Measurements from ENCODE around the gene IL15. TPM values are rescaled to one million over a fixed set of nuclear protein-coding genes. Genes with fewer than 3 reads are reported as not detected.

IL15 gene
- total and polyA plus RNA-seq, 2 of the 4 experiments (the other 2 are of a cell fraction), result 5.0 to 5.2 TPM

- no peak overlapping the region for H3K9ac ChIP-seq (ENCODE audit: low read depth, low read length)
- no peaks in the 10 kb centered on the region for H4K20me1 ChIP-seq (ENCODE audit: insufficient read depth, low read length)
- H2AK9ac ChIP-seq (replicated peaks; ENCODE audit: low read depth, low read length, poor library complexity), result peak overlapping the region; percentile 73
- 0 out of 3 replicates have a peak overlapping the region, but pooled peaks have one; percentile 62 for H2BK15ac ChIP-seq (ENCODE audit: low read depth, low read length)
- peak; percentile 64 for DNase-seq
- CTCF ChIA-PET, result no interaction called here
- no peak overlapping the region for H2AFZ ChIP-seq (replicated peaks; ENCODE audit: low read length, poor library complexity)
- H3K27me3 ChIP-seq (ENCODE audit: control insufficient read depth, insufficient read depth, low read length), result no peaks in the 10 kb centered on the region
- no peak overlapping the region for H3K14ac ChIP-seq (replicated peaks; ENCODE audit: low read depth, low read length)
- H3K4me2 ChIP-seq (ENCODE audit: low read depth, low read length), result no peak overlapping the region
- BruUV-seq (replicated peaks), result no TSS peak
- H2BK20ac ChIP-seq (ENCODE audit: low read depth, low read length), result peak overlapping the region; percentile 10; the same call in 1 of the 2 replicates
- dilution Hi-C loops (cut with HindIII; ENCODE audit: low sequenced_read_pairs, unreplicated experiment), result no loop called here
- no peak for TF ChIP-seq RAD21 (IDR thresholded peaks at IDR 0.05; ENCODE audit: low read length)
- TF ChIP-seq CEBPB (IDR thresholded peaks at IDR 0.05; ENCODE audit: low read depth, low read length), result no peak
- peak; percentile 15; the same call in 1 of the 2 replicates for TF ChIP-seq BHLHE40 (IDR thresholded peaks at IDR 0.05; ENCODE audit: low read depth, low read length)
- TF ChIP-seq NFE2L2 (IDR thresholded peaks at IDR 0.05; ENCODE audit: low read depth, low read length), result no peak
- TF ChIP-seq MXI1 (IDR thresholded peaks at IDR 0.05; ENCODE audit: borderline replicate concordance, low read depth, low read length), result no peak
- peak; percentile 59; the same call in 1 of the 2 replicates for TF ChIP-seq FOS (IDR thresholded peaks at IDR 0.05; ENCODE audit: low read depth, low read length)
- H3K56ac ChIP-seq (ENCODE audit: extremely low read depth, insufficient read depth, low read length), result no peak overlapping the region
- POLR2A ChIA-PET (ENCODE audit: unreplicated experiment), result no interaction called here
- H3K18ac ChIP-seq (ENCODE audit: low read depth, low read length), result no peak overlapping the region
- no peaks in the 10 kb centered on the region for H3K4me1 ChIP-seq (ENCODE audit: control insufficient read depth, insufficient read depth, low read length)
- no peaks in the 10 kb centered on the region for H3K36me3 ChIP-seq (ENCODE audit: control insufficient read depth, insufficient read depth, low read length)
- H4K8ac ChIP-seq (ENCODE audit: low read depth in 2 of 2, low read length in 2 of 2), result no peak overlapping the region
- no peak overlapping the region for H3K4me3 ChIP-seq (ENCODE audit: insufficient read depth, low read depth, low read length)
- no peak overlapping the region for H2BK5ac ChIP-seq (ENCODE audit: low read depth, low read length, poor library complexity, severe bottlenecking)
- peak; percentile 42; the same call in 1 of the 2 replicates for ATAC-seq (ENCODE audit: low read depth)
- no peak overlapping the region for H3K27ac ChIP-seq (ENCODE audit: insufficient read depth, low read length)
- in situ Hi-C loops (cut with MboI; ENCODE audit: low sequenced_read_pairs), result no loop called here
- peak overlapping the region; percentile 29; the same call in 1 of the 2 replicates for H3K4ac ChIP-seq (ENCODE audit: low read depth, low read length)
- peak overlapping the region; percentile 33; the same call in 1 of the 2 replicates for H2AK5ac ChIP-seq (ENCODE audit: low read depth, low read length)
- H4K5ac ChIP-seq (ENCODE audit: low read depth, low read length), result no peak overlapping the region
- intact Hi-C loops (cut with micrococcal nuclease), result no loop called here
- no peaks in the 10 kb centered on the region for H3K79me1 ChIP-seq (ENCODE audit: low read depth in 1 of 2, low read length in 2 of 2)
- WGBS, 2 experiments (ENCODE audit: extremely low coverage in 2 of 2, insufficient read length in 1 of 2), result no CpG with 5 or more reads among the region's 1 CpG
- H2BK120ac ChIP-seq (ENCODE audit: low read depth, low read length), result peak overlapping the region; percentile 68; the same call in 1 of the 2 replicates
- no peak overlapping the region; the same call in 1 of the 2 replicates for H4K91ac ChIP-seq (ENCODE audit: insufficient read depth, low read depth, low read length)
- H3K23ac ChIP-seq (ENCODE audit: low read depth, low read length), result no peak overlapping the region
- H3K9me1 ChIP-seq (ENCODE audit: insufficient read depth, low read length), result no peaks in the 10 kb centered on the region
- peaks cover 4% of the 10 kb centered on the region for H3K9me3 ChIP-seq (ENCODE audit: control insufficient read depth, insufficient read depth, low read length)
Measured at GRCh38 chr4:141587897-141588296, 48.5 kb upstream of the IL15 start.

Data from IMR-90 (cell line).